ENCODE measurements around the gene DGKI. TPM values are rescaled to one million over a fixed set of nuclear protein-coding genes. Genes with fewer than 3 reads are reported as not detected.

DGKI gene
- total RNA-seq, 1 experiment from 2014 or later = 0.15 TPM

DNA sequence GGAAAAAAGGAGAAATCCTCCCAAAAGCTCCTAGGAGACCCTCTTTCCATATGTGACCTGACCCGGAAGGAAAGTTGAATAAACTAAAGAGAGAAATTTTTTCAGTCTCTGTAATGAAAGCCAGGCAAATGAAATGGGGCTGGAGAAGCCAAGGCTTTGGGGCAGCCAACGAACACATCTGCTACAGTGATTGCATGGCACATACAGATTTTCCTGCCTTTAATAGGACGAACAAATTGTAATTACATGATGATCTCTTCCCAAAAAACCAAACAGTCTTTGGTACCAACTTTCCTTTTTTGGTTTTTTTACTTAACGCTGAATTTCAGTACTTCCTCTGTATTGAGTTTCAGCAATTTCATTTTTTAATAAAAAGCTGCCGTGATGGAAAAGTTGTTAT, 479.8 kb downstream of the DGKI start (continued):
- TF ChIP-seq, protein P1, sequence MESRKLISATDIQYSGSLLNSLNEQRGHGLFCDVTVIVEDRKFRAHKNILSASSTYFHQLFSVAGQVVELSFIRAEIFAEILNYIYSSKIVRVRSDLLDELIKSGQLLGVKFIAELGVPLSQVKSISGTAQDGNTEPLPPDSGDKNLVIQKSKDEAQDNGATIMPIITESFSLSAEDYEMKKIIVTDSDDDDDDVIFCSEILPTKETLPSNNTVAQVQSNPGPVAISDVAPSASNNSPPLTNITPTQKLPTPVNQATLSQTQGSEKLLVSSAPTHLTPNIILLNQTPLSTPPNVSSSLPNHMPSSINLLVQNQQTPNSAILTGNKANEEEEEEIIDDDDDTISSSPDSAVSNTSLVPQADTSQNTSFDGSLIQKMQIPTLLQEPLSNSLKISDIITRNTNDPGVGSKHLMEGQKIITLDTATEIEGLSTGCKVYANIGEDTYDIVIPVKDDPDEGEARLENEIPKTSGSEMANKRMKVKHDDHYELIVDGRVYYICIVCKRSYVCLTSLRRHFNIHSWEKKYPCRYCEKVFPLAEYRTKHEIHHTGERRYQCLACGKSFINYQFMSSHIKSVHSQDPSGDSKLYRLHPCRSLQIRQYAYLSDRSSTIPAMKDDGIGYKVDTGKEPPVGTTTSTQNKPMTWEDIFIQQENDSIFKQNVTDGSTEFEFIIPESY (IDR thresholded peaks at IDR 0.05; ENCODE audit: extremely low read depth, insufficient replicate concordance, low read length) = no peak
- TF ChIP-seq SRF (IDR thresholded peaks at IDR 0.05; ENCODE audit: low read depth) (no peak), RAD21 (IDR thresholded peaks at IDR 0.05; ENCODE audit: low read depth) (no peak), SIN3A (IDR thresholded peaks at IDR 0.05; ENCODE audit: low read depth) (no peak), ZFX (IDR thresholded peaks at IDR 0.05) (no peak)

DNA sequence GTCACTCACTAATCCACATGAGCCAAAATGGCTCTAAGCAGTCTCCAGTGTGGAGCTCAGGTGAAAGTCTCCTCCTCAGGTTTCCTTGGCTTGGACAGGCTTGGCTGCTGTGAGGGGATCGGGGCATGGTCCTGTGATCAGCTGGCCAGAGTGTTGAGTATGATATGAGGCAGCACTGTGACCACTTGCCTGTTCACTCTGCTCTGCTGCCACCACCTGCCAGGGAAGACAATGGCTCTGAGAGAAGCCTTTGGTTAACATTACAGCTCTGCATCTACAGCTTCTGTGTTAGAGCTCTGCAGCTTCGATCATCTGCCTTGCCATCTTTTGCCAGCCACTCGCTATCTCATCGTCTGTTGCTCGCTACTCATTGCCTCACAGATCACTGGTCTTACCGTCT, 483.1 kb downstream of the DGKI start:
- TF ChIP-seq ELF1 (IDR thresholded peaks at IDR 0.05; ENCODE audit: borderline replicate concordance, low read depth) (no peak), JUND (IDR thresholded peaks at IDR 0.05) (no peak)
- intact Hi-C loops (cut with micrococcal nuclease) = no loop called here
- Histone ChIP-seq H3K9me3 (ENCODE audit: control insufficient read depth in 1 of 2, insufficient read depth in 1 of 2, low read depth in 1 of 2, low read length in 2 of 2) (peaks cover 24 to 25% of the 10 kb centered on the region in 2 experiments; a peak in 2 of 4 replicates), H3K27ac (ENCODE audit: low read depth, low read length) (no peak overlapping the region), H3K9ac (ENCODE audit: low read length) (no peak overlapping the region), H3K27me3 (ENCODE audit: insufficient read depth, low read length) (no peaks in the 10 kb centered on the region), H3K4me2 (ENCODE audit: low read length) (no peak overlapping the region), H4K20me1 (ENCODE audit: insufficient read depth) (no peaks in the 10 kb centered on the region), H3K79me2 (ENCODE audit: insufficient read depth, low read length) (no peaks in the 10 kb centered on the region), H3K4me1 (ENCODE audit: control insufficient read depth in 1 of 2, insufficient read depth in 2 of 2, low read length in 2 of 2) (no peaks in the 10 kb centered on the region), H3K9me2 (ENCODE audit: insufficient read depth) (no peaks in the 10 kb centered on the region), H3K36me3 (ENCODE audit: control insufficient read depth in 1 of 2, insufficient read depth in 2 of 2, low read length in 2 of 2) (no peaks in the 10 kb centered on the region), H3K4me3 (replicated peaks in 1 of 2; ENCODE audit: low read depth in 1 of 2, low read length in 2 of 2) (no peak overlapping the region), H2AFZ (ENCODE audit: low read depth, low read length, poor library complexity, severe bottlenecking) (no peak overlapping the region)
- no TSS peak for BruUV-seq (replicated peaks)
- ChIA-PET POLR2A (interaction anchor here (0.5 kb wide), 1 partner anchor 1456 kb away, joined by 4 read pairs; no protein-coding TSS in a partner anchor), RAD21 (ENCODE audit: low non-redundant PET in 1 of 2, low total read pairs in 2 of 2, uncharacterized antibody in 2 of 2, unreplicated experiment in 2 of 2) (no interaction called here), CTCF (no interaction called here)
- DNase-seq (ENCODE audit: low read depth, low spot score) (no peak), ATAC-seq (no peak)

All from HCT116 (cell line).